Glomerular endothelial cell (primary cell): ENCODE results near the gene TMEM186. TPM values are rescaled to one million over a fixed set of nuclear protein-coding genes. Genes with fewer than 3 reads are reported as not detected.

ENCODE experiments used
- total RNA-seq: library from RNA; depleted of rRNA; stranded (reverse); fragments of >200 nt; gene quantifications from 2 replicates; pipeline ENCODE4 v1.2.3, GENCODE V29; 2015

TMEM186 gene
- total RNA-seq, 1 donor from 2014 or later: 6.1 TPM

Other genes with a start within 250 kb of the TMEM186 start
- gene TMEM114, start 207.1 kb downstream of the TMEM186 start, total RNA-seq: not detected in 2 replicates
- 20.2 and 22.1 TPM in 2 replicates for gene METTL22, start 175.9 kb downstream of the TMEM186 start, total RNA-seq
- 2.4 and 4.4 TPM in 2 replicates for gene ABAT, start 123.0 kb downstream of the TMEM186 start, total RNA-seq
- 35.0 and 53.0 TPM in 2 replicates for gene PMM2, start 200 bp upstream of the TMEM186 start, total RNA-seq
- gene CARHSP1, start 71.4 kb upstream of the TMEM186 start, total RNA-seq: 71.4 and 77.0 TPM in 2 replicates
- gene LITAFD, start 84.7 kb upstream of the TMEM186 start, total RNA-seq: not detected in 2 replicates
- 58.2 and 96.0 TPM in 2 replicates for gene USP7, start 166.3 kb upstream of the TMEM186 start, total RNA-seq